ENCODE measurements around the gene TRABD2B. TPM values are rescaled to one million over a fixed set of nuclear protein-coding genes. Genes with fewer than 3 reads are reported as not detected.
"Not testable (repeated sequence)": the region's sequence is repeated elsewhere in the genome, so short reads cannot be mapped to it uniquely, and the experiment has no call there.

The TRABD2B gene
- polyA plus RNA-seq, 1 of the 3 experiments (the other 2 are of a cell fraction): 0.03 TPM

- no peak for TF ChIP-seq IRF3 (IDR thresholded peaks at IDR 0.05; ENCODE audit: low read depth, low read length)
Observed at GRCh38 chr1:47962750-47963492, 34.3 kb downstream of the TRABD2B start (continued).

DNA sequence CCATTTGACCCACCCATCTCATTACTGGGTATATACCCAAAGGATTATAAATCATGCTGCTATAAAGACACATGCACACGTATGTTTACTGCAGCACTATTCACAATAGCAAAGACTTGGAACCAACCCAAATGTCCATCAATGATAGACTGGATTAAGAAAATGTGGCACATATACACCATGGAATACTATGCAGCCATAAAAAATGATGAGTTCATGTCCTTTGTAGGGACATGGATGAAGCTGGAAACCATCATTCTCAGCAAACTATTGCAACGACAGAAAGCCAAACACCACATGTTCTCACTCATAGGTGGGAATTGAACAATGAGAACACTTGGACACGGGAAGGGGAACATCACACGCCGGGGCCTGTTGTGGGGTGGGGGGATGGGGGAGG, 35.4 kb downstream of the TRABD2B start:
- H3K27me3 ChIP-seq (ENCODE audit: insufficient read depth); H3K9me2 ChIP-seq; H3K36me3 ChIP-seq (replicated peaks in 1 of 2; ENCODE audit: control insufficient read depth in 1 of 2, insufficient read depth in 2 of 2, low read length in 1 of 2); H3K4me1 ChIP-seq (ENCODE audit: control insufficient read depth in 1 of 2, insufficient read depth in 2 of 2, low read depth in 1 of 2, low read length in 1 of 2); H3F3A ChIP-seq (replicated peaks; ENCODE audit: insufficient read depth); H3K9ac ChIP-seq; H4K20me1 ChIP-seq (ENCODE audit: insufficient read depth); POLR2A ChIA-PET; H3K9me3 ChIP-seq; H2AFZ ChIP-seq (ENCODE audit: low read depth); H3K27ac ChIP-seq (ENCODE audit: low read depth in 2 of 2, low read length in 1 of 2); H3K4me3 ChIP-seq (ENCODE audit: low read depth in 2 of 2, low read length in 1 of 2); DNase-seq; H3K4me2 ChIP-seq; H3K79me2 ChIP-seq (ENCODE audit: insufficient read depth); CTCF ChIA-PET: not testable (repeated sequence)
- 59% methylated on average over 5 of the region's 5 CpGs for WGBS (ENCODE audit: low lambda C conversion rate)

DNA sequence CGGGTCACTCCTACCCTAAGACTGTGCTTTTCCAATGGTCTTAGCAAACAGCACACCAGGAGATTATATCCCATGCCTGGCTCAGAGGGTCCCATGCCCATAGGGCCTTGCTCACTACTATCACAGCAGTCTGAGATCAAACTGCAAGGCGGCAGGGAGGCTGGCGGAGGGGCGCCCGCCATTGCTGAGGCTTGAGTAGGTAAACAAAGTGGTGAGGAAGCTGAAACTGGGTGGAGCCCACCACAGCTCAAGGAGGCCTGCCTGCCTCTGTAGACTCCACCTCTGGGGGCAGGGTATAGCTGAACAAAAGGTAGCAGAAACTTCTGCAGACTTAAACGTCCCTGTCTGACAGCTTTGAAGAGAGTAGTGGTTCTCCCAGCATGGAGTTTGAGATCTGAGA, 40.7 kb downstream of the TRABD2B start:
- H3K4me2 ChIP-seq; POLR2A ChIA-PET; H3K9me3 ChIP-seq; H4K20me1 ChIP-seq (ENCODE audit: insufficient read depth); H3F3A ChIP-seq (replicated peaks; ENCODE audit: insufficient read depth); H3K27me3 ChIP-seq (ENCODE audit: insufficient read depth); H3K4me3 ChIP-seq (ENCODE audit: low read depth in 2 of 2, low read length in 1 of 2); H2AFZ ChIP-seq (ENCODE audit: low read depth); H3K36me3 ChIP-seq (replicated peaks in 1 of 2; ENCODE audit: control insufficient read depth in 1 of 2, insufficient read depth in 2 of 2, low read length in 1 of 2); H3K27ac ChIP-seq (ENCODE audit: low read depth in 2 of 2, low read length in 1 of 2); DNase-seq; H3K9me2 ChIP-seq; H3K9ac ChIP-seq; CTCF ChIA-PET; H3K79me2 ChIP-seq (ENCODE audit: insufficient read depth); H3K4me1 ChIP-seq (ENCODE audit: control insufficient read depth in 1 of 2, insufficient read depth in 2 of 2, low read depth in 1 of 2, low read length in 1 of 2): not testable (repeated sequence)
- 54% methylated on average over 6 of the region's 6 CpGs for WGBS (ENCODE audit: low lambda C conversion rate)

- no peak overlapping the region for H3K27ac ChIP-seq (ENCODE audit: low read depth in 2 of 2, low read length in 1 of 2)
- no peak for DNase-seq
- 70% methylated on average over 3 of the region's 3 CpGs for WGBS (ENCODE audit: low lambda C conversion rate)
- ChIA-PET CTCF (interaction anchor here (0.9 to 1.7 kb wide), 5 partner anchors 12 to 198 kb away, joined by 3 to 8 read pairs (median 4); no protein-coding TSS in a partner anchor), POLR2A (no interaction called here)
- H3K4me2 ChIP-seq: no peak overlapping the region
- H3F3A ChIP-seq (replicated peaks; ENCODE audit: insufficient read depth): no peaks in the 10 kb centered on the region
- H3K9ac ChIP-seq: no peak overlapping the region
- no peak for TF ChIP-seq JUND (IDR thresholded peaks at IDR 0.05)
- TF ChIP-seq TCF12 (IDR thresholded peaks at IDR 0.05): no peak
- no peak for TF ChIP-seq SIN3A (IDR thresholded peaks at IDR 0.05; ENCODE audit: borderline replicate concordance, low read depth, low read length)
- TF ChIP-seq, protein P1, sequence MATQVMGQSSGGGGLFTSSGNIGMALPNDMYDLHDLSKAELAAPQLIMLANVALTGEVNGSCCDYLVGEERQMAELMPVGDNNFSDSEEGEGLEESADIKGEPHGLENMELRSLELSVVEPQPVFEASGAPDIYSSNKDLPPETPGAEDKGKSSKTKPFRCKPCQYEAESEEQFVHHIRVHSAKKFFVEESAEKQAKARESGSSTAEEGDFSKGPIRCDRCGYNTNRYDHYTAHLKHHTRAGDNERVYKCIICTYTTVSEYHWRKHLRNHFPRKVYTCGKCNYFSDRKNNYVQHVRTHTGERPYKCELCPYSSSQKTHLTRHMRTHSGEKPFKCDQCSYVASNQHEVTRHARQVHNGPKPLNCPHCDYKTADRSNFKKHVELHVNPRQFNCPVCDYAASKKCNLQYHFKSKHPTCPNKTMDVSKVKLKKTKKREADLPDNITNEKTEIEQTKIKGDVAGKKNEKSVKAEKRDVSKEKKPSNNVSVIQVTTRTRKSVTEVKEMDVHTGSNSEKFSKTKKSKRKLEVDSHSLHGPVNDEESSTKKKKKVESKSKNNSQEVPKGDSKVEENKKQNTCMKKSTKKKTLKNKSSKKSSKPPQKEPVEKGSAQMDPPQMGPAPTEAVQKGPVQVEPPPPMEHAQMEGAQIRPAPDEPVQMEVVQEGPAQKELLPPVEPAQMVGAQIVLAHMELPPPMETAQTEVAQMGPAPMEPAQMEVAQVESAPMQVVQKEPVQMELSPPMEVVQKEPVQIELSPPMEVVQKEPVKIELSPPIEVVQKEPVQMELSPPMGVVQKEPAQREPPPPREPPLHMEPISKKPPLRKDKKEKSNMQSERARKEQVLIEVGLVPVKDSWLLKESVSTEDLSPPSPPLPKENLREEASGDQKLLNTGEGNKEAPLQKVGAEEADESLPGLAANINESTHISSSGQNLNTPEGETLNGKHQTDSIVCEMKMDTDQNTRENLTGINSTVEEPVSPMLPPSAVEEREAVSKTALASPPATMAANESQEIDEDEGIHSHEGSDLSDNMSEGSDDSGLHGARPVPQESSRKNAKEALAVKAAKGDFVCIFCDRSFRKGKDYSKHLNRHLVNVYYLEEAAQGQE (IDR thresholded peaks at IDR 0.05; ENCODE audit: low read depth, low read length): no peak
- TF ChIP-seq EP300 (IDR thresholded peaks at IDR 0.05; ENCODE audit: borderline replicate concordance in 1 of 2, low read depth in 1 of 2, low read length in 1 of 2): no peak
- TF ChIP-seq EZH2phosphoT487 (IDR thresholded peaks at IDR 0.05; ENCODE audit: borderline replicate concordance, low read depth): no peak
- no peak for TF ChIP-seq TAF1 (IDR thresholded peaks at IDR 0.05; ENCODE audit: borderline replicate concordance, low read depth, low read length)
- no peak for TF ChIP-seq USF2 (IDR thresholded peaks at IDR 0.05; ENCODE audit: borderline replicate concordance, low read depth, low read length)
- H3K9me2 ChIP-seq: no peaks in the 10 kb centered on the region
- no peaks in the 10 kb centered on the region for H3K36me3 ChIP-seq (replicated peaks in 1 of 2; ENCODE audit: control insufficient read depth in 1 of 2, insufficient read depth in 2 of 2, low read length in 1 of 2)
- H3K27me3 ChIP-seq (ENCODE audit: insufficient read depth): no peaks in the 10 kb centered on the region
- H4K20me1 ChIP-seq (ENCODE audit: insufficient read depth): no peaks in the 10 kb centered on the region
- H3K4me3 ChIP-seq (ENCODE audit: low read depth in 2 of 2, low read length in 1 of 2): no peak overlapping the region
- no peaks in the 10 kb centered on the region; a peak in 1 of 4 replicates for H3K4me1 ChIP-seq (ENCODE audit: control insufficient read depth in 1 of 2, insufficient read depth in 2 of 2, low read depth in 1 of 2, low read length in 1 of 2)
- no peaks in the 10 kb centered on the region for H3K9me3 ChIP-seq
- no peak overlapping the region for H2AFZ ChIP-seq (ENCODE audit: low read depth)
- no peaks in the 10 kb centered on the region for H3K79me2 ChIP-seq (ENCODE audit: insufficient read depth)
Observed at GRCh38 chr1:47953661-47954060, 43.5 kb downstream of the TRABD2B start.

All from SK-N-SH (cell line).